Epithelial cell of esophagus (primary cell): ENCODE measurements around the gene PUS3.
A peak's percentile ranks its signal among the peaks of the same experiment; 100 is the strongest.

Experiments
- DNase-seq: peaks from one replicate; pipeline ENCODE4 v3.0.0; 2010; ENCODE audit warnings: low read depth
- H3K4me3 ChIP-seq: 2 replicates; pipeline ENCODE4 v1.5.1; 2011; ENCODE audit warnings: mild to moderate bottlenecking, low read length, control low read depth
- TF ChIP-seq, protein P1 (sequence below): IDR thresholded peaks from 2 replicates; pipeline ENCODE4 v1.5.1; 2011; ENCODE audit warnings: low read depth, mild to moderate bottlenecking, low read length, control low read depth, inconsistent platforms; ENCODE audit not compliant: insufficient read depth; ENCODE audit errors: missing control alignments

Gene PUS3, protein sequence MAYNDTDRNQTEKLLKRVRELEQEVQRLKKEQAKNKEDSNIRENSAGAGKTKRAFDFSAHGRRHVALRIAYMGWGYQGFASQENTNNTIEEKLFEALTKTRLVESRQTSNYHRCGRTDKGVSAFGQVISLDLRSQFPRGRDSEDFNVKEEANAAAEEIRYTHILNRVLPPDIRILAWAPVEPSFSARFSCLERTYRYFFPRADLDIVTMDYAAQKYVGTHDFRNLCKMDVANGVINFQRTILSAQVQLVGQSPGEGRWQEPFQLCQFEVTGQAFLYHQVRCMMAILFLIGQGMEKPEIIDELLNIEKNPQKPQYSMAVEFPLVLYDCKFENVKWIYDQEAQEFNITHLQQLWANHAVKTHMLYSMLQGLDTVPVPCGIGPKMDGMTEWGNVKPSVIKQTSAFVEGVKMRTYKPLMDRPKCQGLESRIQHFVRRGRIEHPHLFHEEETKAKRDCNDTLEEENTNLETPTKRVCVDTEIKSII

DNA sequence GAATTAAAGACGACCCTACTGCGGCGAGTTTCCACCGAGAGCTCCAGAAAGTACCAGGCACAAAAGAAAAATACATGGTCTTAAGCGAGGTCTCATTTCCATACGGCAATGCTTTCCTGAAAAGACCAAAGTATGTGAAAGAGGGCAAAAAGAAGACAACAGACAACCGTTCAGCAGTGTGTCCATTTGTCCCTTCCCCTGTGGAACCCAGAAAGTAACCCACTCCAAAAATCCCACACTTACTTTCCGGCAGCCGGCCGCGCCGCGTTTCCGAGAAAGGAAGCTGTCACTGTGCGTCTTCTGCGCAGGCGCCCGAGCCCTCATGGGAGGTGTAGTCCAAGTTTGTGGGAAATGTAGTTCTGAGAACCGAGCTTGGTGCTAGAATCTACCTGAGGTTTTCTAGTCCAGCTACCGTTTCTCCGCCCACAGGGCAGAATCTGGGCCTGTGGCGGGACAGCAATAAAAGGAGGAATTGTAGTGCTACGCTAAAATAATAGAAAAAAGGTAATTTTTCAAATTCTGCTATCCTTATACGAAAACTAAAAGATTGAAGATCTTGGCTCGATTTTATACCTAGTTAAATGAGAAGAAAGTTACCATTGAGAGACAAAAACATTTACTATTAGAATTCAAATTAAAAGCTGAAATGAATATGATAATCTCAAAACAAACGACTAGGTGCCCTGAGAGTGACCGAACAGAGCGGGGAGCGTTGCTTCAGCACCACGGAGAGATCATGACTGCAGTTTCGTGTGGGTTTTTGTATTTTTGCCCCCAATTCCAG, at the start of gene PUS3:
PUS3 (minus strand) TSS at position 280 of the 784 bp plus-strand sequence. CDS start 6,922 bp downstream, outside the sequence.
- TF ChIP-seq, protein P1, sequence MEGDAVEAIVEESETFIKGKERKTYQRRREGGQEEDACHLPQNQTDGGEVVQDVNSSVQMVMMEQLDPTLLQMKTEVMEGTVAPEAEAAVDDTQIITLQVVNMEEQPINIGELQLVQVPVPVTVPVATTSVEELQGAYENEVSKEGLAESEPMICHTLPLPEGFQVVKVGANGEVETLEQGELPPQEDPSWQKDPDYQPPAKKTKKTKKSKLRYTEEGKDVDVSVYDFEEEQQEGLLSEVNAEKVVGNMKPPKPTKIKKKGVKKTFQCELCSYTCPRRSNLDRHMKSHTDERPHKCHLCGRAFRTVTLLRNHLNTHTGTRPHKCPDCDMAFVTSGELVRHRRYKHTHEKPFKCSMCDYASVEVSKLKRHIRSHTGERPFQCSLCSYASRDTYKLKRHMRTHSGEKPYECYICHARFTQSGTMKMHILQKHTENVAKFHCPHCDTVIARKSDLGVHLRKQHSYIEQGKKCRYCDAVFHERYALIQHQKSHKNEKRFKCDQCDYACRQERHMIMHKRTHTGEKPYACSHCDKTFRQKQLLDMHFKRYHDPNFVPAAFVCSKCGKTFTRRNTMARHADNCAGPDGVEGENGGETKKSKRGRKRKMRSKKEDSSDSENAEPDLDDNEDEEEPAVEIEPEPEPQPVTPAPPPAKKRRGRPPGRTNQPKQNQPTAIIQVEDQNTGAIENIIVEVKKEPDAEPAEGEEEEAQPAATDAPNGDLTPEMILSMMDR, result no peak
- peak; percentile 87 for DNase-seq
- H3K4me3 ChIP-seq, result peak within 1 kb of the TSS; percentile 88

DNA sequence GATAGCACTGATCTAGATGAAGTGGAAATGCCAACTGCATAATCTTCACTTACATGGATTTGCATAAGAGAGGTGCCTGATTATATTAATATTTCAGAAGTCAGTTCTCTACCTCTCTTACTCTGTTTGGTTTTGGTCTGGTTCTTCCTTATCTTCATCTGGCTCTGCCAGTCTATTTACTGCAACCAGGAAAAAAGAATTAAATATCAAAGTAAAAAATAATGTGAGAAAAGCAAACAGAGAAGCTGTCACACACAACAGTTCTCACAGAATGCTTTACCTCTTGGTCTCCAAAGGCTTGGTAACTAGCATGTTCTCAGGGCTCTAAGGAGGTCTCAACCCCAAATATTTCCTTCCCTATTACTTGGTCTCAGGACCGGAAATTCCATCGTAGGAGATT, 49.6 kb upstream of the PUS3 start:
- peak; percentile 16 for DNase-seq
- no peak overlapping the region for H3K4me3 ChIP-seq
- TF ChIP-seq, protein P1, result no peak

DNA sequence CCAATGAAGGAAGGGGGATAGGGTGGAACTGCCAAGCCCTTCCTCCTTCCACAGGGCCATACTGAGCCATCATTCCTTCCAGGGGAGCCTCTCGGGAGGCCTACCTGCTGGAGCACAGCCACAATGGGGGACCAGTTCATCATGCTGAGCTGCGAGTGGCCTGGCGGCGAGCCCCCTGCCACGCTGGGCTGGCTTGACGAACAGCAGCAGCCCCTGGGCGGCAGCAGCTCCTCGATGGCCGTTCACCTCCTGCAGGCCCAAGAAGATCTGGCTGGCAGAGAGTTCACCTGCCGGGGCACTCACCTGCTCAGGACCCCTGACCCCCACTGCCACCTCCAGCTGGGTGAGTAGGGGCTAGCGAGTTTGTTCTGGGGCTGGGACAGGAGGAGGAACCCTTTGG, 48.7 kb upstream of the PUS3 start:
- no peak for DNase-seq

DNA sequence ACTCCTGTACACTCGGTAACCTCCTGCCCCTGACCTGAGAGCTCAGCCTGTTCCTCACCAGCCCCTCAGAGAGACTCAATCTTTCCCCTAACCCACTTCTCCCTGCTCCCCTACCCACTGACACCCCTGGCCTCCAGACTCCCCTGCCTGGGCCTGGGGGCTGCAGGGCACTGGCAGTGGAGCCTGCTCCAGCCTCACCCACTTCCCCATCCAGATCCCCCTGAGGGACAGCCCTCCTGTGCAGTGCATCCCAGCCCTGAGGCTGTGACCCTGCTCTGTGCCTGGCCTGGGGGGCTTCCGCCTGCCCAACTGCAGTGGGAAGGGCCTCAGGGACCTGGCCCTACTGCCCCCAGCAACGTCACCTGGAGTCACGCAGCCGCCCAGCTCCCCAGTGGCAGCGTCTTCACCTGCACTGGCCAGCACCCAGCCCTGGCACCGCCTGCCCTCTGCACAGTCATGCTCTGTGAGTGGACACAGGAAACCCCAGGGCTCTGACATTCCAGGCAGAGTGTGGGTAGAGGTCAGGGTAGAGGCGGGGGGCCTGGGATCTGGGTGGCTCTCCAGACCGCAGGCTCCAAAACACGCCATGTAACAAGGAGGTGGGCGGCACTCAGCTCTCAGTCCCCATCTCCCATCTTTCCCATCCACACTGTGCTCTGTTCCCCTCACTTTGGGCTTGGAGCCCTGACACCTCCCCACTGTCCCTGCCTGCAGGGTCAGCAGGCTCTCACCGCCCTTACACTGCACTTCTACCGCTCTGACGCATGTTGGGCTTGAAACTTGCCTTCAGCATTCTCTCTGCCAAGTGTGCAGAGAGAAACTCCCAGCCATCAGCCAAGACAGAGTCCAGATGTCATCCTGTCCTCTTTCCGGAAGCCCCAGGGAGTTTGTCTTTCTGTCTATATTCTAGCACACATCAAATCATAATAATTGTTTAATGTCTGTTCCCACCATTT, 48.0 kb upstream of the PUS3 start:
- TF ChIP-seq, protein P1, result no peak
- no peak overlapping the region for H3K4me3 ChIP-seq
- no peak for DNase-seq

More for the DNA sequence above, 48.7 kb upstream of the PUS3 start:
- no peak overlapping the region for H3K4me3 ChIP-seq
- TF ChIP-seq, protein P1, result no peak

DNA sequence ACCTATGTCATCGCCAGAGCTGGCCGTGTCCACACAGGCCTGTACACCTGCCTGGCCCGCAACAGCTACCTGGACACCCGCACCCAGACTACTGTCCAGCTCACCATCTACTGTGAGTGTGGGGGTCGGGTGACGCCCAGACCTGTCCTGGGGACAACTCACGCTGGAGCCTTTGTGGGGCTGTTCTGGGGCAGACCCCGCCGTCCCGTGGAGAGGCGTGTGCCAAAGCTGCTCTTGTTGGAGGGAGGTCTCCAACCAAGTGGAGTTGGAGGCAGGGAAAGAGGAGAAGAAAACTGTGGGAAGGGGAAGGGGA, 47.1 kb upstream of the PUS3 start:
- no peak for DNase-seq
- TF ChIP-seq, protein P1, result no peak
- no peak overlapping the region for H3K4me3 ChIP-seq
